OCI-LY7 (cell line): Measurements from ENCODE around the gene FCHO2. TPM values are rescaled to one million over a fixed set of nuclear protein-coding genes. Genes with fewer than 3 reads are reported as not detected.

Experiments used
- BruUV-seq: library from RNA; stranded (reverse); fragments of 400-500 nt; replicated peaks from 2 replicates; lab custom pipeline; 2021; lab: Mats Ljungman, UMichigan
- CTCF ChIA-PET: fragments of 300-600 bp; sonication (Branson Sonifier 250); formaldehyde crosslinking; loops from one replicate; lab custom pipeline; 2022; ENCODE audit warnings: antibody characterized with exemption; ENCODE audit not compliant: unreplicated experiment; lab: Charles Lee
- POLR2A ChIA-PET: fragments of 300-600 bp; sonication (Branson Sonifier 250); formaldehyde crosslinking; loops from one replicate; lab custom pipeline; 2022; ENCODE audit warnings: antibody characterized with exemption; lab: Charles Lee
- DNase-seq: peaks from one replicate; pipeline ENCODE4 v3.0.0-alpha.2; 2015; ENCODE audit warnings: low spot score
- H2AFZ ChIP-seq: fragments of 200-600 bp; sonication (generic), shearing (Covaris generic); 2 replicates; pipeline ENCODE4 v1.6.1; 2014; ENCODE audit warnings: mild to moderate bottlenecking, antibody characterized with exemption, low read length, moderate library complexity
- H3K27ac ChIP-seq: fragments of 200-600 bp; sonication (generic); 2 replicates; pipeline ENCODE4 v1.5.1; 2014; ENCODE audit warnings: mixed run types, low read depth, mild to moderate bottlenecking, moderate library complexity, low read length, inconsistent platforms; ENCODE audit not compliant: poor library complexity, severe bottlenecking
- H3K36me3 ChIP-seq: fragments of 200-600 bp; sonication (generic); 2 replicates; pipeline ENCODE4 v1.6.1; 2014; ENCODE audit warnings: mild to moderate bottlenecking, antibody characterized with exemption, low read length, moderate library complexity, mixed read lengths; ENCODE audit not compliant: insufficient read depth
- H3K4me1 ChIP-seq: fragments of 200-600 bp; sonication (generic); 2 replicates; pipeline ENCODE4 v1.5.1; 2014; ENCODE audit warnings: mild to moderate bottlenecking, low read length; ENCODE audit not compliant: insufficient read depth, poor library complexity, severe bottlenecking
- H3K4me2 ChIP-seq: fragments of 200-600 bp; sonication (generic); 2 replicates; pipeline ENCODE4 v1.6.1; 2014; ENCODE audit warnings: mild to moderate bottlenecking, low read length
- H3K4me3 ChIP-seq: fragments of 200-600 bp; sonication (generic); 2 replicates; pipeline ENCODE4 v1.5.1; 2014; ENCODE audit warnings: mild to moderate bottlenecking, low read depth, low read length; ENCODE audit not compliant: poor library complexity, severe bottlenecking
- H3K79me2 ChIP-seq: fragments of 200-600 bp; sonication (generic); 2 replicates; pipeline ENCODE4 v1.6.1; 2016; ENCODE audit warnings: low read depth, mild to moderate bottlenecking, low read length, moderate library complexity, mixed read lengths; ENCODE audit not compliant: insufficient read depth
- H3K9me2 ChIP-seq: fragments of 200-600 bp; sonication (generic); 2 replicates; pipeline ENCODE4 v1.6.1; 2016; ENCODE audit warnings: mild to moderate bottlenecking, low read length, mixed read lengths; ENCODE audit not compliant: insufficient read depth
- H3K9me3 ChIP-seq: fragments of 200-600 bp; sonication (generic); 2 replicates; pipeline ENCODE4 v1.6.1; 2014; ENCODE audit warnings: mild to moderate bottlenecking, mixed run types, low read length, mixed read lengths
- H4K20me1 ChIP-seq: fragments of 200-600 bp; sonication (generic); 2 replicates; pipeline ENCODE4 v1.6.1; 2014; ENCODE audit warnings: mild to moderate bottlenecking, antibody characterized with exemption, low read length, moderate library complexity, mixed read lengths; ENCODE audit not compliant: insufficient read depth
- EZH2phosphoT487 ChIP-seq: fragments of 200-600 bp; sonication (generic); IDR thresholded peaks from 2 replicates; pipeline ENCODE4 v1.6.1; 2018; ENCODE audit warnings: low read depth, borderline replicate concordance, mild to moderate bottlenecking, mixed run types, antibody characterized with exemption, low read length, moderate library complexity, mixed read lengths
- intact Hi-C: fragments of 100-400 bp; cut with micrococcal nuclease; formaldehyde crosslinking; loops from one replicate; pipeline ENCODE4 v1.10.0; 2022; ENCODE audit not compliant: unreplicated experiment
- total RNA-seq, 2 experiments: library from RNA; depleted of rRNA in 1 of 2; stranded (reverse); fragments of >200 nt in 1 of 2; shearing (Covaris generic) in 1 of 2; gene quantifications; 2 replicates each; pipeline ENCODE4 v1.2.3, GENCODE V29; 2014 to 2022

FCHO2 gene
- total RNA-seq, 2 experiments from 2014 or later = 7.2 to 7.8 TPM

DNA sequence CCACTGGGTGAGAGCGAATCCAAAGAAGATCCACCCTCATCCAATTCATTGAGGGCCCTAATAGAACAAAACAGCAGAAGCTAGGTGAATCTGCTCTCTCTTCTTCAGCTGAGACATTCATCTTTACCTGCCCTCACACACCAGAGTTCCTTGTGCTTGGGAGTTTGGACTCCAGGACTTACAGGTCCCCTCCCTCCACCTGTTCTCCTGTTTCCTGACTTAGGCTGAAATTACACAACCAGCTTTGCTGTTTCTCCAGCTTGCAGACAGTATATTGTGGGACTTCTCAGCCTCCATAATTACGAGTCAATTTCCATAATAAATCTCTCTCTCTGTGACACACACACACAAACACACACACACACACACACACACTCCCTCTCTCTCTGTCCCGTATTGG, 183.6 kb downstream of the FCHO2 start:
- Histone ChIP-seq H3K4me1 (no peaks in the 10 kb centered on the region), H3K36me3 (no peaks in the 10 kb centered on the region), H3K79me2 (no peaks in the 10 kb centered on the region), H3K4me2 (no peak overlapping the region), H3K9me3 (no peaks in the 10 kb centered on the region), H3K9me2 (no peaks in the 10 kb centered on the region), H3K4me3 (no peak overlapping the region), H2AFZ (no peak overlapping the region), H4K20me1 (no peaks in the 10 kb centered on the region), H3K27ac (no peak overlapping the region)
- TF ChIP-seq EZH2phosphoT487 = no peak
- POLR2A ChIA-PET = interaction anchor here (1.1 to 2.0 kb wide), 2 partner anchors 12 to 19 kb away, joined by 3 to 4 read pairs; no protein-coding TSS in a partner anchor
- no TSS peak for BruUV-seq
- intact Hi-C loops = loop anchor here (10.0 kb wide), 2 partner anchors 55 to 305 kb away; partner anchors contain the start of gene FOXD1
- CTCF ChIA-PET = interaction anchor here (0.8 kb wide), 1 partner anchor 13 kb away, joined by 5 read pairs; no protein-coding TSS in a partner anchor
- DNase-seq = no peak

Other genes with a start within 250 kb of the FCHO2 start
- gene TNPO1, start 139.4 kb upstream of the FCHO2 start, total RNA-seq (2014; rRNA removed; shearing (Covaris generic)) = 95.2 and 131 TPM in 2 replicates
- 128 and 132 TPM in 2 replicates for gene TNPO1, start 139.4 kb upstream of the FCHO2 start, total RNA-seq (2022)
- not detected in 2 replicates for gene TMEM171, start 164.5 kb downstream of the FCHO2 start, total RNA-seq (2014; rRNA removed; shearing (Covaris generic))
- gene TMEM171, start 164.5 kb downstream of the FCHO2 start, total RNA-seq (2022) = not detected in 2 replicates
- gene TMEM174, start 217.2 kb downstream of the FCHO2 start, total RNA-seq (2014; rRNA removed; shearing (Covaris generic)) = not detected in 2 replicates
- 0.25 TPM in 1 of 2 replicates, not detected in the other for gene TMEM174, start 217.2 kb downstream of the FCHO2 start, total RNA-seq (2022)